Pancreas (tissue), 10 donors: ENCODE data around the gene PLCXD1. TPM values are rescaled to one million over a fixed set of nuclear protein-coding genes. Genes with fewer than 3 reads are reported as not detected.

ENCODE experiments used
- ATAC-seq, 4 donors: fragments of 200-7000 bp; cut with Tn5 transposase; one replicate each; pipeline versions ENCODE4 v1.8.0 to v1.9.1; 2020; ENCODE audit warnings: mild to moderate bottlenecking in 4 of 4, moderate library complexity in 4 of 4
- DNase-seq, 6 donors: peaks; one replicate each; pipeline ENCODE4 v3.0.0-alpha.2; 2020
- FAIRE-seq: peaks from 2 replicates; lab custom pipeline; 2012; peaks lifted over from hg19 to GRCh38; lab: Jason Lieb, UNC
- H3K27ac ChIP-seq, 4 donors: fragments of 200-600 bp; sonication (generic); 1 replicate in 3 of 4; 2 replicates in 1 of 4; pipeline versions ENCODE4 v1.5.0 to v1.8.0; 2020
- H3K27me3 ChIP-seq, 4 donors: fragments of 200-600 bp; one replicate each; pipeline ENCODE4 v1.8.0; 2021
- H3K36me3 ChIP-seq, 3 donors: fragments of 200-600 bp; sonication (generic) in 1 of 3; one replicate each; pipeline versions ENCODE4 v1.5.0 to v1.8.0; 2020 to 2021
- H3K4me1 ChIP-seq, 3 donors: fragments of 200-600 bp; one replicate each; pipeline ENCODE4 v1.8.0; 2021
- H3K4me3 ChIP-seq, 4 donors: fragments of 200-600 bp; sonication (generic) in 2 of 4; one replicate each; pipeline versions ENCODE4 v1.5.0 to v1.8.0; 2020 to 2021
- H3K9me3 ChIP-seq, 4 donors: fragments of 200-600 bp; one replicate each; pipeline ENCODE4 v1.8.0; 2021
- WGBS, 2 donors: extraction: QIAGEN DNeasy Blood & Tissue Kit; methylation state at CpG; one replicate each; pipeline ENCODE4 v1.1.7; 2013; 5-methylcytosine and 5-hydroxymethylcytosine counted together
- intact Hi-C, 3 donors: fragments of 100-400 bp; cut with DNase I; formaldehyde crosslinking; loops; one replicate each; pipeline versions ENCODE4 v1.11.1 to v1.14.2; 2022
- polyA plus RNA-seq, 2 donors: library from polyadenylated mRNA; stranded (reverse); fragments of 200-250 nt; gene quantifications; one replicate each; pipeline ENCODE4 v1.2.3, GENCODE V29; 2013
- total RNA-seq, 6 donors: library from RNA; stranded (reverse); fragmentation: NEBNext Ultra II Directional in 4 of 6; extraction: Animal tissue kit (Norgen Biotek cat#: 25700) in 4 of 6; gene quantifications; one replicate each; pipeline versions ENCODE4 v1.2.1 to v1.2.4, GENCODE V29; 2021 to 2023
- TF ChIP-seq, protein P1 (sequence below), 4 donors: fragments of 200-600 bp; sonication (generic) in 3 of 4; IDR thresholded peaks; one replicate each; pipeline versions ENCODE4 v1.5.0 to v1.8.0; 2021; ENCODE audit warnings: antibody characterized with exemption in 4 of 4
- donor health status: healthy with polysubstance abuse.
- donor health status: DM: no; HTN: no; CAD: no; lungs with moderate emphysema.
- donor health status: DM: no; HTN: no; CAD: no.
- donor health status: control.
- donor health status: control.
- donor health status: Bipolar disorder and iron deficiency.
- donor health status: DM: yes; HTN: yes; CAD: no.
- donor health status: DM: no; HTN: no; CAD: no.
- donor health status: DM: no; HTN: no; CAD: no.
- donor health status: DM: yes; HTN: yes; CAD: no.

The PLCXD1 gene
- total and polyA plus RNA-seq, 8 donors: 3.5 to 17.8 (median 6.1) TPM

DNA sequence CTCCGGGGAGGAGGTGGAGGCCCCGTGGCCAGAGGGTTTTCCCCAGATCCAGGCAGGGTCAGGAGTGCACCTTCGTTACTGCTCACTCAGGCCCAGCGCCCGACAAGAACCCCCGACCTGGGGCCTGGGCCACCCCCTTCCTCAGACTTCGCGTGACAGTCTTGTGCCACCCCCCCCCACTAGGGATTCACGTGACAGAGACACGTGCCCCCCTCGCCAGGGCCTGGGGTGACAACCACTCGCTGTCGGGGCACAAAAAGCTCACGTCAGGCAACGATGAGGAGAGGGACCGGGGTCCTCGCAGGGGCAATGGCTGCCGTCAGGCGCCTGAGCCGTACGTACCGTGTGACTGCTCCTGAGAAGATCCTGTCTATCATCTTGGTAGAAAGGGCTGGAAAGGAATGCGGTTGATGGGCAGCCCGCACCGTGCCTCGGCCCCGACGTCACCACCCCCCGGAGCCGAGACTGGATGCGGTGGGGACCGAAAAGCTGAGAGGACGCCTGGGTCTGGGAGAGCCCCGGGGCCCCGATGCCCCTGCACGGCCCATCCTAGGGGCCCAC is 60.4 kb downstream of the PLCXD1 start:
- WGBS, 2 donors: 94 to 95% methylated on average over 34 to 36 of the region's 36 CpGs
- Histone ChIP-seq H3K36me3 (no peaks in the 10 kb centered on the region), H3K9me3 (no peaks in the 10 kb centered on the region), H3K27ac (no peak overlapping the region), H3K4me1 (no peaks in the 10 kb centered on the region), H3K4me3 (no peak overlapping the region), H3K27me3 (no peaks in the 10 kb centered on the region)
- intact Hi-C loops: no loop called here
- DNase-seq (peak in 2 of 6 donors; percentile 44 to 59), ATAC-seq (no peak), FAIRE-seq (no peak)
- TF ChIP-seq, protein P1, sequence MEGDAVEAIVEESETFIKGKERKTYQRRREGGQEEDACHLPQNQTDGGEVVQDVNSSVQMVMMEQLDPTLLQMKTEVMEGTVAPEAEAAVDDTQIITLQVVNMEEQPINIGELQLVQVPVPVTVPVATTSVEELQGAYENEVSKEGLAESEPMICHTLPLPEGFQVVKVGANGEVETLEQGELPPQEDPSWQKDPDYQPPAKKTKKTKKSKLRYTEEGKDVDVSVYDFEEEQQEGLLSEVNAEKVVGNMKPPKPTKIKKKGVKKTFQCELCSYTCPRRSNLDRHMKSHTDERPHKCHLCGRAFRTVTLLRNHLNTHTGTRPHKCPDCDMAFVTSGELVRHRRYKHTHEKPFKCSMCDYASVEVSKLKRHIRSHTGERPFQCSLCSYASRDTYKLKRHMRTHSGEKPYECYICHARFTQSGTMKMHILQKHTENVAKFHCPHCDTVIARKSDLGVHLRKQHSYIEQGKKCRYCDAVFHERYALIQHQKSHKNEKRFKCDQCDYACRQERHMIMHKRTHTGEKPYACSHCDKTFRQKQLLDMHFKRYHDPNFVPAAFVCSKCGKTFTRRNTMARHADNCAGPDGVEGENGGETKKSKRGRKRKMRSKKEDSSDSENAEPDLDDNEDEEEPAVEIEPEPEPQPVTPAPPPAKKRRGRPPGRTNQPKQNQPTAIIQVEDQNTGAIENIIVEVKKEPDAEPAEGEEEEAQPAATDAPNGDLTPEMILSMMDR (IDR thresholded peaks at IDR 0.05): no peak

DNA sequence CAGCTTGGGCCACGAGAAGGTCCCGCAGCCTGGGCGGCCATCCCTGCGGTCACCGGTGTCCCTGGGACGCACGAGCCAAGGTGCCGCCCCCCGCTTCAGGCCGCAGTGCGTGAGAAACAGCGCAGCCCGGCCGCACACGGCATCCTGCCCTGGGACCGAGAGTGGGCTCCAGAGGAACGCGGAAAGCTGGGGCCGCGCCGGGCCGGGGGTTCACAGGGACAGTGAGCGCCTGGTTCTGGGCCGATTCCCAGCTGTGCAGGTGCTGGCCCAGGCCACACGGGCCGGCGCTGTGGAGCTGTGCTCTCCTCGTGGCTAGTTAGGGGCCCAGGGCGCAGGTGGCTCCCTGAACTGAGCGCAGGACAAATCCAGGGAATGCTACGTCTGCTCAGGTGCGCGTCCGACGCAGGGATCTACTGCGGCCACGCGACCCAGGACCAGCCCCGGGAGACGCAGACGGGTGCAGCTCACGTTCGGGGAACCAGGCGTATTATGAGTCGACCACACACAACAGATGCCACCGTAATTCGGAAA is 63.3 kb downstream of the PLCXD1 start:
- intact Hi-C loops: no loop called here
- Histone ChIP-seq H3K9me3 (no peaks in the 10 kb centered on the region), H3K36me3 (no peaks in the 10 kb centered on the region), H3K4me1 (no peaks in the 10 kb centered on the region), H3K27ac (no peak overlapping the region), H3K27me3 (no peaks in the 10 kb centered on the region), H3K4me3 (no peak overlapping the region)
- FAIRE-seq (no peak), ATAC-seq (no peak), DNase-seq (peak in 2 of 6 donors; percentile 46 to 59)
- TF ChIP-seq, protein P1 (IDR thresholded peaks at IDR 0.05): no peak
- 97 to 98% methylated on average over 47 of the region's 47 CpGs for WGBS, 2 donors

DNA sequence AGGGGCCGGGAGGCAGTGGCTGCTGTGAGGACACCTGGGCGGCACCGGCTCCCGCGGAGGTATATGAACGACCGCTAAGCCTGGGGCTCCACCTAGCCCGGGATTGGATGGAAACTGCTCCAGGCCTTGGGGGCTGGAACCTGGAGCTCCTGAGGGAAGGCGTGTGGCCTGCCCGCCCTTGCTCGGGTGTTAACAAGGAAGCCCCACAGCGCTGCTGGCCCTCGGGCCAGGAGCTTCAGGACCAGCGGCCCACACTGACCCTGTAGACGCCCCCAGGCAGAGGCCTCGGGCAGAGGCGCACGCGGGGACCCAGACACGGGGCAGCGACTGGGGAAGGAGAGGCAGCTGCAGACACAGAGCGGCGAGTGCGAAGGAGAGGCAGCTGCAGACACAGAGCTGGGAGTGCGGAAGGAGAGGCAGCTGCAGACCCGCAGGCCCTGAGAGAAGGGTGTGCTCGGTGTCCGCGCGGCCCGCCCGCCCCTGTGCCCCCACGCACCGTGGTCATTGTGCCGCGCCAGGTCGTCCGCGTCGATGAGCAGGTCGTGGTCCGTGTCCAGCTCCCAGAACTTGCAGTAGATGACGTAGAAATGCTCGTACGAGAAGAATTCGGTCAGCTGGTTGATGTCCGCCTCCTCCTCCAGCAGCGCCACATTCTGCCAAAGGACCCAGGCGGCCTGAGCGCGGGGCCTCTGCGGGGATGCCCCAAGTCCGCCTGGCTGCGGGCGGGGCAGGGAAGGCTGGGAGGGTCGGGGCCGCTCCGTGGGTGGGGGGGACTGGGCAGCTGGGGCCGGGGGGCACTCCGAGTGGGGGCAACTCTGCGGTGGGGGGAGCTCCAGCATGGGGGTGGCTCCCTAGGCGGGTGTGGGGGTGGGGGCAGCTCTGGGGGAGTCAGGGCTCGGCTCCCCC is 64.1 kb downstream of the PLCXD1 start:
- 94% methylated on average over 52 to 63 of the region's 63 CpGs for WGBS, 2 donors

DNA sequence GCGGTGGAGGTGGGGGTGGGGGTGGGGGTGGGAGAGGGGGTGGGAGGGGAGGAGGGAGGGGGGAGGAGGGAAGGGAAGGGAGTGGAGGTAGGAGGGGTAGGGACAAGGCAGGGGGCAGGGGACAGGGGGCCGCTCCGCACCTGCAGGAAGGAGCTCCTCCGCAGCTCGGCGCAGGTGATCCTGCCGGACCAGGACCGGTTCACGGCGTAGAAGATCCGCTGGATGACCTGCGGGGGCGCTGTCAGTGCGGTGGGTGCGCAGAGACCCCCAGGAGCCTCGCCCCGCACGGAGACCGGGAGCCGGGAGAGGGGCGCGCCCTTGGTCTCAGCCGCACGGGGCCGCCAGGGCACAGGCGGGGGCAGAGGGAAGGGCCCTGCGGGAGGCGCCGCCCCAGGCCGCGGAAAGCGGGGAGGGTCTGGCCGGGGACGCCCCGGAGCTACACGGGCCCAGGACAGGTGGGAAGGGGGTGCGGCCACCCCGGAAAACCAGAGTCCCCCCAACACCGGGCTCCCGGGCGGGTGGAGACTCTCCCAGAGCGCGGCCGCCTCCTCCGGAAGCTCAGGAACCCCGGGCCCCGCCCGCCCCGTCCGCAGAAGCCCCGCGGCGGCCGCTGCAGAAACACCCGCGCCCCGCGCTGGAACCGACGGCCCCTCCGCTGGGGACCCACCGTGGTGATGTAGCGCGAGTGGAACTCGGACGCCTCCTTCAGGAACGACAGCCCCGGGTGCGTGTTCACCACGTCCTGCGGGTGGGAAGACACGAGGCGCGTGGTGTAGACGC is 65.0 kb downstream of the PLCXD1 start:
- WGBS, 2 donors: 95% methylated on average over 56 to 74 of the region's 75 CpGs
- TF ChIP-seq, protein P1 (IDR thresholded peaks at IDR 0.05): no peak
- no peaks in the 10 kb centered on the region for H3K9me3 ChIP-seq
- H3K4me3 ChIP-seq: no peak overlapping the region
- peak in 2 of 6 donors; percentile 51 to 74 for DNase-seq
- FAIRE-seq: no peak
- H3K27me3 ChIP-seq: no peaks in the 10 kb centered on the region
- H3K36me3 ChIP-seq: no peaks in the 10 kb centered on the region
- intact Hi-C loops: no loop called here
- H3K27ac ChIP-seq: no peak overlapping the region
- no peaks in the 10 kb centered on the region for H3K4me1 ChIP-seq
- ATAC-seq: no peak

More for the DNA sequence above, 64.1 kb downstream of the PLCXD1 start:
- no peaks in the 10 kb centered on the region for H3K4me1 ChIP-seq
- intact Hi-C loops: no loop called here
- ATAC-seq (no peak), FAIRE-seq (no peak), DNase-seq (peak in 2 of 6 donors; percentile 36 to 56)
- H3K27me3 ChIP-seq: no peaks in the 10 kb centered on the region
- H3K9me3 ChIP-seq: no peaks in the 10 kb centered on the region
- no peak overlapping the region for H3K4me3 ChIP-seq
- no peaks in the 10 kb centered on the region for H3K36me3 ChIP-seq
- H3K27ac ChIP-seq: no peak overlapping the region
- TF ChIP-seq, protein P1 (IDR thresholded peaks at IDR 0.05): no peak
